Keratinocyte (primary cell): ENCODE results near the gene CHSY1. TPM values are rescaled to one million over a fixed set of nuclear protein-coding genes. Genes with fewer than 3 reads are reported as not detected.
A peak's percentile ranks its signal among the peaks of the same experiment; 100 is the strongest.

Experiments
- DNase-seq: peaks from one replicate; pipeline ENCODE4 v3.0.0-alpha.2; 2011; ENCODE audit warnings: low read depth, missing footprints, low spot score
- FAIRE-seq: peaks from 2 replicates; lab custom pipeline; 2011; peaks lifted over from hg19 to GRCh38; lab: Jason Lieb, UNC
- H2AFZ ChIP-seq: 2 replicates; pipeline ENCODE4 v1.6.0; 2012; ENCODE audit warnings: low read length, control low read depth, inconsistent platforms; ENCODE audit not compliant: control insufficient read depth
- H3K27ac ChIP-seq: 2 replicates; pipeline ENCODE4 v1.5.1; 2011; ENCODE audit warnings: low read length; ENCODE audit not compliant: control insufficient read depth, insufficient read depth
- H3K27me3 ChIP-seq: 3 replicates; pipeline ENCODE4 v1.6.0; 2011; ENCODE audit warnings: low read length; ENCODE audit not compliant: control insufficient read depth, insufficient read depth; ENCODE audit errors: extremely low read depth
- H3K36me3 ChIP-seq, 2 experiments: 2 replicates in 1 of 2; 3 replicates in 1 of 2; pipeline ENCODE4 v1.5.1; 2011; ENCODE audit warnings: low read length in 2 of 2, mild to moderate bottlenecking in 1 of 2; ENCODE audit not compliant: control insufficient read depth in 2 of 2, insufficient read depth in 2 of 2; ENCODE audit errors: extremely low read depth in 1 of 2
- H3K4me1 ChIP-seq: 3 replicates; pipeline ENCODE4 v1.5.1; 2011; ENCODE audit warnings: low read length; ENCODE audit not compliant: control insufficient read depth, insufficient read depth; ENCODE audit errors: extremely low read depth
- H3K4me2 ChIP-seq: 3 replicates; pipeline ENCODE4 v1.6.0; 2011; ENCODE audit warnings: low read depth, low read length; ENCODE audit not compliant: control insufficient read depth, insufficient read depth; ENCODE audit errors: extremely low read depth
- H3K4me3 ChIP-seq, 3 experiments: fragments of 200-600 bp in 1 of 3; sonication (generic) in 1 of 3; 2 replicates in 2 of 3; 3 replicates in 1 of 3; pipeline ENCODE4 v1.5.1; 2011 to 2016; ENCODE audit warnings: low read length in 3 of 3, mild to moderate bottlenecking in 3 of 3, control low read depth in 2 of 3, inconsistent platforms in 1 of 3, low read depth in 1 of 3, mixed read lengths in 1 of 3, mixed run types in 1 of 3, moderate library complexity in 1 of 3; ENCODE audit not compliant: control insufficient read depth in 2 of 3, insufficient read depth in 2 of 3; ENCODE audit errors: extremely low read depth in 1 of 3
- H3K79me2 ChIP-seq: 2 replicates; pipeline ENCODE4 v1.6.0; 2012; ENCODE audit warnings: low read length; ENCODE audit not compliant: control insufficient read depth, insufficient read depth
- H3K9ac ChIP-seq: 3 replicates; pipeline ENCODE4 v1.6.0; 2011; ENCODE audit warnings: low read length; ENCODE audit not compliant: control insufficient read depth, insufficient read depth; ENCODE audit errors: extremely low read depth
- H3K9me1 ChIP-seq: 3 replicates; pipeline ENCODE4 v1.6.0; 2011; ENCODE audit warnings: low read length; ENCODE audit not compliant: control insufficient read depth, insufficient read depth; ENCODE audit errors: extremely low read depth
- H3K9me3 ChIP-seq: 2 replicates; pipeline ENCODE4 v1.5.1; 2012; ENCODE audit warnings: low read depth, low read length; ENCODE audit not compliant: control insufficient read depth
- H4K20me1 ChIP-seq: 3 replicates; pipeline ENCODE4 v1.6.0; 2011; ENCODE audit warnings: low read length; ENCODE audit not compliant: control insufficient read depth, insufficient read depth; ENCODE audit errors: extremely low read depth
- EZH2 ChIP-seq: IDR thresholded peaks from one replicate; pipeline ENCODE4 v1.6.1; 2012; ENCODE audit warnings: inconsistent platforms, mild to moderate bottlenecking, low read length, moderate library complexity
- dilution Hi-C: fragments of 300-500 bp; cut with MboI; formaldehyde crosslinking; loops from one replicate; pipeline ENCODE4 v1.7.0; 2020; ENCODE audit warnings: low sequenced_read_pairs; ENCODE audit not compliant: extremely low pct_ligation_motif_present
- polyA plus RNA-seq, 5 experiments: library from polyadenylated mRNA; depleted of rRNA in 3 of 5; stranded (reverse) in 3 of 5; stranded (forward) in 1 of 5; unstranded in 1 of 5; fragments of >200 nt; gene quantifications; 1 replicate in 1 of 5; 2 replicates in 3 of 5; 3 replicates in 1 of 5; pipeline versions ENCODE4 v1.2.1 to v1.2.3, GENCODE V29; 2011 to 2012; ENCODE audit warnings: missing spikeins in 2 of 5, low read depth in 1 of 5, low replicate concordance in 1 of 5
- TF ChIP-seq, protein P1 (sequence below), 3 experiments: IDR thresholded peaks in 1 of 3; conservative IDR thresholded peaks in 1 of 3; optimal IDR thresholded peaks in 1 of 3; 2 replicates in 2 of 3; 3 replicates in 1 of 3; pipeline versions ENCODE3 to v1.5.1; 2011; ENCODE audit warnings: low read length in 3 of 3, mild to moderate bottlenecking in 3 of 3, moderate library complexity in 2 of 3, control low read depth in 1 of 3, inconsistent platforms in 1 of 3; ENCODE audit not compliant: insufficient read depth in 2 of 3; ENCODE audit errors: extremely low read depth in 1 of 3

CHSY1 gene
- polyA plus RNA-seq, 1 donor (not counting 4 experiments of a cell fraction or from before 2014, with no cell fraction given): 27.0 TPM

GRCh38 chr15:101157721-101158120 is 94.1 kb downstream of the CHSY1 start:
- dilution Hi-C loops: no loop called here
- H3K4me1 ChIP-seq: peaks cover 8% of the 10 kb centered on the region

DNA sequence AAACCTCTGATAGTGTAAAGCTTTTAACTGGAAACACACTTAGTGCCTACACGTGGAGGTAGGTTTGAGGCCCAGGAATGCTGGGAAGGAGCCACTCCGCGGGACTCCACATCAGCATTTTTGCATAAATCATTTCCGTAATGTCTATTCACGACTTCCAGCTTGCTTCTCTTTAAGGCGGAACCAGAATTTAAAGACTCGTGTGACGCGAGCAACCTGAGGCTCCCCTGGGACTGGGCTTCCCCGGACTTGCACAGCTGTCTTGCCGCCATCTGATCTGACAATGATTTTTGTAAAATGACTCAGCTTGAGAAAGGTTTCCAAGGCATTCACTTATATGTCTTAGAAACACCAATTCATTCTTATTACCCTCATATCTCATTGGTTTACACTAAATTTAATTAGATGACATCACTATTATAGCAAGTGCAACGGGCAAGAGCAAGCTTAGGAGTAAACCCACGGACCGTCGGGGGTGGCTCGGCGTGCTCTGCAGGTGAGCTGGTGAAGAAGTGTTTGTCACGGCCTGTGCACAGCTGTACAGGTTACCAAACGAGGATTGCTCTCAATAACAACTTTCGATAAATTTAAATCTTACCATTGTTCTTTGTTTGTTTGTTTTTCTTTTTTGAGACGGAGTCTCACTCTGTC is 95.2 kb downstream of the CHSY1 start:
- Histone ChIP-seq H3K9me1 (no peaks in the 10 kb centered on the region), H3K79me2 (no peaks in the 10 kb centered on the region), H3K9ac (no peak overlapping the region), H2AFZ (peak overlapping the region; percentile 62), H3K27me3 (no peaks in the 10 kb centered on the region), H3K4me1 (peaks cover 8% of the 10 kb centered on the region), H3K36me3 (no peaks in the 10 kb centered on the region), H3K27ac (no peak overlapping the region), H3K4me2 (peak overlapping the region; percentile 31), H3K4me3 (no peak overlapping the region), H4K20me1 (no peaks in the 10 kb centered on the region), H3K9me3 (no peaks in the 10 kb centered on the region)
- dilution Hi-C loops: no loop called here
- DNase-seq (no peak), FAIRE-seq (peak; percentile 79)
- no peak for TF ChIP-seq EZH2
- TF ChIP-seq, protein P1, sequence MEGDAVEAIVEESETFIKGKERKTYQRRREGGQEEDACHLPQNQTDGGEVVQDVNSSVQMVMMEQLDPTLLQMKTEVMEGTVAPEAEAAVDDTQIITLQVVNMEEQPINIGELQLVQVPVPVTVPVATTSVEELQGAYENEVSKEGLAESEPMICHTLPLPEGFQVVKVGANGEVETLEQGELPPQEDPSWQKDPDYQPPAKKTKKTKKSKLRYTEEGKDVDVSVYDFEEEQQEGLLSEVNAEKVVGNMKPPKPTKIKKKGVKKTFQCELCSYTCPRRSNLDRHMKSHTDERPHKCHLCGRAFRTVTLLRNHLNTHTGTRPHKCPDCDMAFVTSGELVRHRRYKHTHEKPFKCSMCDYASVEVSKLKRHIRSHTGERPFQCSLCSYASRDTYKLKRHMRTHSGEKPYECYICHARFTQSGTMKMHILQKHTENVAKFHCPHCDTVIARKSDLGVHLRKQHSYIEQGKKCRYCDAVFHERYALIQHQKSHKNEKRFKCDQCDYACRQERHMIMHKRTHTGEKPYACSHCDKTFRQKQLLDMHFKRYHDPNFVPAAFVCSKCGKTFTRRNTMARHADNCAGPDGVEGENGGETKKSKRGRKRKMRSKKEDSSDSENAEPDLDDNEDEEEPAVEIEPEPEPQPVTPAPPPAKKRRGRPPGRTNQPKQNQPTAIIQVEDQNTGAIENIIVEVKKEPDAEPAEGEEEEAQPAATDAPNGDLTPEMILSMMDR (optimal IDR thresholded peaks at IDR 0.05 in 1 of 3, IDR thresholded peaks at IDR 0.05 in 1 of 3, conservative IDR thresholded peaks at IDR 0.05 in 1 of 3; ENCODE audit: extremely low read depth in 1 of 3, insufficient read depth in 2 of 3, low read length in 3 of 3): no peak

More at GRCh38 chr15:101157721-101158120, 94.1 kb downstream of the CHSY1 start:
- Histone ChIP-seq H2AFZ (no peak overlapping the region), H3K4me2 (no peak overlapping the region), H3K79me2 (no peaks in the 10 kb centered on the region), H3K9me3 (no peaks in the 10 kb centered on the region), H4K20me1 (no peaks in the 10 kb centered on the region), H3K9me1 (no peaks in the 10 kb centered on the region), H3K36me3 (no peaks in the 10 kb centered on the region), H3K27me3 (no peaks in the 10 kb centered on the region), H3K27ac (no peak overlapping the region), H3K4me3 (no peak overlapping the region), H3K9ac (no peak overlapping the region)
- DNase-seq: no peak
- TF ChIP-seq, protein P1 (optimal IDR thresholded peaks at IDR 0.05 in 1 of 3, IDR thresholded peaks at IDR 0.05 in 1 of 3, conservative IDR thresholded peaks at IDR 0.05 in 1 of 3; ENCODE audit: extremely low read depth in 1 of 3, insufficient read depth in 2 of 3, low read length in 3 of 3): no peak
- no peak for TF ChIP-seq EZH2
- no peak for FAIRE-seq
